ENCODE results near the gene GRID1. TPM values are rescaled to one million over a fixed set of nuclear protein-coding genes. Genes with fewer than 3 reads are reported as not detected.

The GRID1 gene
- total and polyA plus RNA-seq, 2 experiments from 2014 or later, result not detected

GRCh38 chr10:86360657-86361056 is 5.9 kb downstream of the GRID1 start:
- Histone ChIP-seq H3K4me3 (no peak overlapping the region), H4K20me1 (ENCODE audit: insufficient read depth) (no peaks in the 10 kb centered on the region)
- 47 to 49% methylated on average over 5 of the region's 5 CpGs for WGBS, 2 experiments (ENCODE audit: low coverage in 1 of 2, low lambda C conversion rate in 2 of 2, missing lambda C conversion rate in 2 of 2)

GRCh38 chr10:86359954-86360353 is 6.6 kb downstream of the GRID1 start:
- Histone ChIP-seq H3K27ac (no peak overlapping the region), H3K4me3 (no peak overlapping the region), H3K9ac (no peak overlapping the region), H3K27me3 (replicated peaks; ENCODE audit: insufficient read depth) (peaks cover 18% of the 10 kb centered on the region; the same call in 1 of the 2 replicates), H3F3A (ENCODE audit: insufficient read depth) (no peaks in the 10 kb centered on the region), H4K20me1 (ENCODE audit: insufficient read depth) (no peaks in the 10 kb centered on the region), H3K4me2 (ENCODE audit: unreplicated experiment) (no peak overlapping the region), H3K79me2 (ENCODE audit: insufficient read depth) (no peaks in the 10 kb centered on the region), H2AFZ (no peak overlapping the region), H3K9me2 (ENCODE audit: insufficient read depth) (no peaks in the 10 kb centered on the region), H3K9me3 (ENCODE audit: low read depth) (no peaks in the 10 kb centered on the region), H3K4me1 (ENCODE audit: insufficient read depth) (no peaks in the 10 kb centered on the region), H3K36me3 (ENCODE audit: low read depth) (no peaks in the 10 kb centered on the region)
- TF ChIP-seq EZH2phosphoT487 (IDR thresholded peaks at IDR 0.05; ENCODE audit: insufficient read depth, low read depth) (no peak), EZH2 (IDR thresholded peaks at IDR 0.05; ENCODE audit: insufficient read depth, poor library complexity, severe bottlenecking) (no peak)
- in situ Hi-C loops (cut with MboI), result no loop called here
- WGBS, 2 experiments (ENCODE audit: low coverage in 1 of 2, low lambda C conversion rate in 2 of 2, missing lambda C conversion rate in 2 of 2), result 2 to 8% methylated on average over 1 of the region's 1 CpG
- DNase-seq, result no peak

More at GRCh38 chr10:86360657-86361056, 5.9 kb downstream of the GRID1 start:
- no peaks in the 10 kb centered on the region for H3K9me3 ChIP-seq (ENCODE audit: low read depth)
- no peaks in the 10 kb centered on the region for H3K36me3 ChIP-seq (ENCODE audit: low read depth)
- no peak overlapping the region for H3K4me2 ChIP-seq (ENCODE audit: unreplicated experiment)
- no peak for TF ChIP-seq EZH2phosphoT487 (IDR thresholded peaks at IDR 0.05; ENCODE audit: insufficient read depth, low read depth)
- TF ChIP-seq EZH2 (IDR thresholded peaks at IDR 0.05; ENCODE audit: insufficient read depth, poor library complexity, severe bottlenecking), result no peak
- H3K4me1 ChIP-seq (ENCODE audit: insufficient read depth), result no peaks in the 10 kb centered on the region
- H3K79me2 ChIP-seq (ENCODE audit: insufficient read depth), result no peaks in the 10 kb centered on the region
- H3K27me3 ChIP-seq (replicated peaks; ENCODE audit: insufficient read depth), result peaks cover 18% of the 10 kb centered on the region; the same call in 1 of the 2 replicates
- no peak for DNase-seq
- no peaks in the 10 kb centered on the region for H3K9me2 ChIP-seq (ENCODE audit: insufficient read depth)
- no peak overlapping the region for H3K9ac ChIP-seq
- in situ Hi-C loops (cut with MboI), result no loop called here
- no peak overlapping the region for H3K27ac ChIP-seq
- H2AFZ ChIP-seq, result no peak overlapping the region
- no peaks in the 10 kb centered on the region for H3F3A ChIP-seq (ENCODE audit: insufficient read depth)

GRCh38 chr10:86359111-86359510 is 7.5 kb downstream of the GRID1 start:
- WGBS, 2 experiments (ENCODE audit: low coverage in 1 of 2, low lambda C conversion rate in 2 of 2, missing lambda C conversion rate in 2 of 2), result 62 to 66% methylated on average over 7 of the region's 7 CpGs
- H3F3A ChIP-seq (ENCODE audit: insufficient read depth), result no peaks in the 10 kb centered on the region

DNA sequence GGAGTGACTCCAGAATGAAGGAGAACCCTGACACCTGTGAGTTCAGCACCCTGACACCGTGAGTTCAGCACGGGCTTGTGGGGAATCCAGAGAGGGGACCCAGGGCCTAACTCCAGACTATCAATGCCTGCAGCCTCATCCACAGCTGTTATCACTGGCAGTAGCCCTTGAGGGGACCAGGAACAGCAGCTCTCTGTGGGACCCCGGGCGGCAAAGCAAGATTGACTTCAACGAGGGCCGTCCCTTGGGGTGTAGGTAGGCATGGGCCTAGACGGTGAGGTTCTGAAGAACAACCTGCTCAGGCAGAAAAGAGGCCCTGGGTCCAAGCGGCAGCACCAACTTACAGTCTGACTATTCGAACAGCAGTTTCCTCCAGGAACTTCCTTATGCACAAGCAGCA is 8.9 kb downstream of the GRID1 start:
- H3K4me2 ChIP-seq (ENCODE audit: unreplicated experiment), result no peak overlapping the region
- WGBS, 2 experiments (ENCODE audit: low coverage in 1 of 2, low lambda C conversion rate in 2 of 2, missing lambda C conversion rate in 2 of 2), result 62 to 63% methylated on average over 9 of the region's 9 CpGs
- no peak overlapping the region for H3K4me3 ChIP-seq
- H3K4me1 ChIP-seq (ENCODE audit: insufficient read depth), result no peaks in the 10 kb centered on the region
- no peaks in the 10 kb centered on the region for H4K20me1 ChIP-seq (ENCODE audit: insufficient read depth)
- H3K36me3 ChIP-seq (ENCODE audit: low read depth), result no peaks in the 10 kb centered on the region
- no peak for DNase-seq
- no peaks in the 10 kb centered on the region for H3K79me2 ChIP-seq (ENCODE audit: insufficient read depth)
- H3K27ac ChIP-seq, result no peak overlapping the region
- no peak overlapping the region for H2AFZ ChIP-seq
- TF ChIP-seq EZH2phosphoT487 (IDR thresholded peaks at IDR 0.05; ENCODE audit: insufficient read depth, low read depth) (no peak), EZH2 (IDR thresholded peaks at IDR 0.05; ENCODE audit: insufficient read depth, poor library complexity, severe bottlenecking) (no peak)
- no peaks in the 10 kb centered on the region for H3K9me2 ChIP-seq (ENCODE audit: insufficient read depth)
- no peaks in the 10 kb centered on the region for H3K9me3 ChIP-seq (ENCODE audit: low read depth)
- in situ Hi-C loops (cut with MboI), result no loop called here
- H3F3A ChIP-seq (ENCODE audit: insufficient read depth), result no peaks in the 10 kb centered on the region
- peaks cover 11% of the 10 kb centered on the region; the same call in 1 of the 2 replicates for H3K27me3 ChIP-seq (replicated peaks; ENCODE audit: insufficient read depth)
- H3K9ac ChIP-seq, result no peak overlapping the region

More at GRCh38 chr10:86359111-86359510, 7.5 kb downstream of the GRID1 start:
- Histone ChIP-seq H4K20me1 (ENCODE audit: insufficient read depth) (no peaks in the 10 kb centered on the region), H3K79me2 (ENCODE audit: insufficient read depth) (no peaks in the 10 kb centered on the region), H3K36me3 (ENCODE audit: low read depth) (no peaks in the 10 kb centered on the region), H3K27me3 (replicated peaks; ENCODE audit: insufficient read depth) (peaks cover 14% of the 10 kb centered on the region; the same call in 1 of the 2 replicates), H2AFZ (no peak overlapping the region), H3K4me3 (no peak overlapping the region), H3K9me2 (ENCODE audit: insufficient read depth) (no peaks in the 10 kb centered on the region), H3K9me3 (ENCODE audit: low read depth) (no peaks in the 10 kb centered on the region), H3K27ac (no peak overlapping the region), H3K4me2 (ENCODE audit: unreplicated experiment) (no peak overlapping the region), H3K4me1 (ENCODE audit: insufficient read depth) (no peaks in the 10 kb centered on the region), H3K9ac (no peak overlapping the region)
- no peak for TF ChIP-seq EZH2 (IDR thresholded peaks at IDR 0.05; ENCODE audit: insufficient read depth, poor library complexity, severe bottlenecking)
- TF ChIP-seq EZH2phosphoT487 (IDR thresholded peaks at IDR 0.05; ENCODE audit: insufficient read depth, low read depth), result no peak
- DNase-seq, result no peak
- in situ Hi-C loops (cut with MboI), result no loop called here

- no peak for DNase-seq
- Histone ChIP-seq H3K79me2 (ENCODE audit: insufficient read depth) (no peaks in the 10 kb centered on the region), H3K27me3 (replicated peaks; ENCODE audit: insufficient read depth) (peaks cover 8% of the 10 kb centered on the region; the same call in 1 of the 2 replicates), H3K4me2 (ENCODE audit: unreplicated experiment) (no peak overlapping the region), H3K9me2 (ENCODE audit: insufficient read depth) (no peaks in the 10 kb centered on the region), H3K9me3 (ENCODE audit: low read depth) (no peaks in the 10 kb centered on the region), H3K9ac (no peak overlapping the region), H2AFZ (no peak overlapping the region), H3F3A (ENCODE audit: insufficient read depth) (no peaks in the 10 kb centered on the region), H3K4me3 (no peak overlapping the region), H3K27ac (no peak overlapping the region), H4K20me1 (ENCODE audit: insufficient read depth) (no peaks in the 10 kb centered on the region), H3K4me1 (ENCODE audit: insufficient read depth) (no peaks in the 10 kb centered on the region), H3K36me3 (ENCODE audit: low read depth) (no peaks in the 10 kb centered on the region)
- TF ChIP-seq EZH2 (IDR thresholded peaks at IDR 0.05; ENCODE audit: insufficient read depth, poor library complexity, severe bottlenecking) (no peak), EZH2phosphoT487 (IDR thresholded peaks at IDR 0.05; ENCODE audit: insufficient read depth, low read depth) (no peak)
- WGBS, 2 experiments (ENCODE audit: low coverage in 1 of 2, low lambda C conversion rate in 2 of 2, missing lambda C conversion rate in 2 of 2), result 32 to 51% methylated on average over 2 of the region's 2 CpGs
- in situ Hi-C loops (cut with MboI), result no loop called here
These were observed 9.6 kb downstream of the GRID1 start for GRCh38 chr10:86357041-86357440.
